Ovary (tissue), 9 donors: ENCODE data around the gene KRTAP5-1. TPM values are rescaled to one million over a fixed set of nuclear protein-coding genes. Genes with fewer than 3 reads are reported as not detected.
"Not testable (repeated sequence)": the region's sequence is repeated elsewhere in the genome, so short reads cannot be mapped to it uniquely, and the experiment has no call there.

Experiments used
- DNase-seq, 5 donors: peaks; one replicate each; pipeline ENCODE4 v3.0.0-alpha.2; 2019 to 2020
- H3K27ac ChIP-seq, 2 donors: fragments of 200-600 bp; one replicate each; pipeline versions ENCODE4 v1.5.1 to v1.8.0; 2019 to 2022
- H3K27me3 ChIP-seq: fragments of 200-600 bp; one replicate; pipeline ENCODE4 v1.8.0; 2022
- H3K36me3 ChIP-seq: fragments of 200-600 bp; sonication (generic); one replicate; pipeline ENCODE4 v1.5.1; 2019
- H3K4me1 ChIP-seq: one replicate; pipeline ENCODE4 v1.8.1; 2013; ENCODE audit warnings: mild to moderate bottlenecking, moderate library complexity; ENCODE audit not compliant: insufficient read depth
- H3K4me3 ChIP-seq: fragments of 200-600 bp; sonication (generic); one replicate; pipeline ENCODE4 v1.5.1; 2017
- H3K9me3 ChIP-seq, 2 donors: fragments of 200-600 bp in 1 of 2; sonication (generic) in 1 of 2; one replicate each; pipeline versions ENCODE4 v1.5.1 to v1.8.1; 2013 to 2019; ENCODE audit warnings: mild to moderate bottlenecking in 1 of 2, moderate library complexity in 1 of 2
- EP300 ChIP-seq: sonication (generic); formaldehyde crosslinking; IDR thresholded peaks from one replicate; pipeline ENCODE4 v1.6.1; 2017; ENCODE audit warnings: antibody characterized with exemption
- POLR2A ChIP-seq: fragments of 450-650 bp; IDR thresholded peaks from one replicate; pipeline ENCODE4 v1.6.1; 2017; ENCODE audit warnings: antibody characterized with exemption, mild to moderate bottlenecking, moderate library complexity
- WGBS, 3 donors: extraction: QIAGEN DNeasy Blood & Tissue Kit in 1 of 3; methylation state at CpG; one replicate each; pipeline versions ENCODE4 v1.1.5 to v1.1.7; 2013 to 2017; 5-methylcytosine and 5-hydroxymethylcytosine counted together
- intact Hi-C, 4 donors: fragments of 100-400 bp; cut with DNase I; formaldehyde crosslinking; loops; one replicate each; pipeline versions ENCODE4 v1.11.0 to v1.15.1; 2022 to 2023
- polyA plus RNA-seq, 2 donors: library from polyadenylated mRNA; stranded (reverse); fragments of 200-250 nt in 1 of 2; fragments of 350-450 nt in 1 of 2; fragmentation: Illumina TruSeq in 1 of 2; extraction: RNeasy Lipid Tissue Mini Kit (QIAGEN cat#74804) in 1 of 2; gene quantifications; one replicate each; pipeline ENCODE4 v1.2.3, GENCODE V29; 2013 to 2014
- total RNA-seq, 7 donors: library from RNA; depleted of rRNA in 2 of 7; stranded (reverse); fragments of >200 nt in 2 of 7; fragmentation: NEBNext Ultra II Directional in 3 of 7; extraction: Animal tissue kit (Norgen Biotek cat#: 25700) in 3 of 7; gene quantifications; one replicate each; pipeline versions ENCODE4 v1.1.0 to v1.2.4, GENCODE V29; 2016 to 2023
- TF ChIP-seq, protein P1 (sequence below), 3 donors: fragments of 450-650 bp in 2 of 3; fragments of 200-600 bp in 1 of 3; IDR thresholded peaks; one replicate each; pipeline versions ENCODE4 v1.5.1 to v1.8.0; 2016 to 2022; ENCODE audit warnings: antibody characterized with exemption in 3 of 3, mild to moderate bottlenecking in 1 of 3
- donor health status: DM: no; HTN: no; CAD: no; lungs with moderate emphysema.
- donor health status: DM: no; HTN: no; CAD: no.
- donor health status: Bipolar disorder and iron deficiency.
- donor health status: DM: yes; HTN: yes; CAD: no.
- donor health status: DM: no; HTN: no; CAD: no.
- donor health status: DM: yes; HTN: yes; CAD: no.

Gene KRTAP5-1
- total and polyA plus RNA-seq, 9 donors = not detected

- Histone ChIP-seq H3K4me1 (no peaks in the 10 kb centered on the region), H3K9me3 (no peaks in the 10 kb centered on the region), H3K4me3 (no peak within 1 kb of the TSS), H3K27me3 (no peaks in the 10 kb centered on the region), H3K36me3 (no peaks in the 10 kb centered on the region), H3K27ac (no peak within 1 kb of the TSS)
- 56 to 67% (median 59%) methylated on average over 4 of the region's 4 CpGs for WGBS, 3 donors
- no peak for DNase-seq
- intact Hi-C loops = no loop called here
- TF ChIP-seq, protein P1, sequence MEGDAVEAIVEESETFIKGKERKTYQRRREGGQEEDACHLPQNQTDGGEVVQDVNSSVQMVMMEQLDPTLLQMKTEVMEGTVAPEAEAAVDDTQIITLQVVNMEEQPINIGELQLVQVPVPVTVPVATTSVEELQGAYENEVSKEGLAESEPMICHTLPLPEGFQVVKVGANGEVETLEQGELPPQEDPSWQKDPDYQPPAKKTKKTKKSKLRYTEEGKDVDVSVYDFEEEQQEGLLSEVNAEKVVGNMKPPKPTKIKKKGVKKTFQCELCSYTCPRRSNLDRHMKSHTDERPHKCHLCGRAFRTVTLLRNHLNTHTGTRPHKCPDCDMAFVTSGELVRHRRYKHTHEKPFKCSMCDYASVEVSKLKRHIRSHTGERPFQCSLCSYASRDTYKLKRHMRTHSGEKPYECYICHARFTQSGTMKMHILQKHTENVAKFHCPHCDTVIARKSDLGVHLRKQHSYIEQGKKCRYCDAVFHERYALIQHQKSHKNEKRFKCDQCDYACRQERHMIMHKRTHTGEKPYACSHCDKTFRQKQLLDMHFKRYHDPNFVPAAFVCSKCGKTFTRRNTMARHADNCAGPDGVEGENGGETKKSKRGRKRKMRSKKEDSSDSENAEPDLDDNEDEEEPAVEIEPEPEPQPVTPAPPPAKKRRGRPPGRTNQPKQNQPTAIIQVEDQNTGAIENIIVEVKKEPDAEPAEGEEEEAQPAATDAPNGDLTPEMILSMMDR (IDR thresholded peaks at IDR 0.05) = no peak
- TF ChIP-seq POLR2A = no peak
- TF ChIP-seq EP300 = no peak
Measured at GRCh38 chr11:1608363-1608762, 23.3 kb upstream of the KRTAP5-1 start, which contains the start of gene KRTAP5-3. KRTAP5-3 (minus strand) TSS chr11:1608463; CDS start chr11:1608385, 78 bp downstream.

- WGBS, 3 donors = 0 to 11% (median 6%) methylated on average over 1 to 5 of the region's 5 CpGs
- intact Hi-C loops, H3K27ac ChIP-seq, H3K4me3 ChIP-seq, DNase-seq, H3K27me3 ChIP-seq, H3K4me1 ChIP-seq, H3K36me3 ChIP-seq, H3K9me3 ChIP-seq: not testable (repeated sequence)
Measured at GRCh38 chr11:1607901-1608300, 22.8 kb upstream of the KRTAP5-1 start.

DNA sequence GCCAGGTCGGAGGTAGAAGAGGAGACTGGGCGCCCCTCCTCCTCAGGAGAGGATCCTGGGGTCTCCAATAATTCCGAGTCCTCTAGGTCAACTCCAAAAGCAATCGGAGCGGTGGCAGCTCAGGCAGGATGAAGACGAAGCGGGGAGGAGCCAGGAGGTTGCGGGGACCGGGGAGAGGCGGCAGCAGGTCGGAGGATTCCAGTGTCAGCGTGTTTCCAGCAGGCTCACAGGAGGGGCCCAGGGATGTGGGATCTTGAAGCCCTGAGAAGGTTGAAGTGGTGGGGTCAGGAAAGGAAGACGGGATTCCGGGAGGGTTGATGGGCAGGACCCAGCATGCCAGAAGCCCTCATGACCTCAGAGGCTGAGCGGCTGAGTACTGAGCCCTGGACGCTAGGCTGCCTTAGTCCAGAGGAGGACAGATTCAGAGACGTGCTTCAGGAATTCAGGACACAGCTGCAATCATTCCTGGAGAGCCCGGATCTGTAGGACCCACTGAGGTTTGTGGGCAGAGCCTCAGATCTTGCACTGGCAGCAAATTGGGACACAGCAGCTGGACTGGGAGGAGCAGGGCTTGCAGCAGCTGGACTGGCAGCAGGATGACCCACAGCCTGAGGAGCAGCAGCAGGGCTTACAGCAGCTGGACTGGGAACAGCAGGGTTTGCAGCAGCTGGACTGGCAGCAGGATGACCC lies 22.2 kb upstream of the KRTAP5-1 start:
- H3K4me3 ChIP-seq, H3K27ac ChIP-seq, DNase-seq, H3K4me1 ChIP-seq, H3K9me3 ChIP-seq, H3K27me3 ChIP-seq, intact Hi-C loops, H3K36me3 ChIP-seq: not testable (repeated sequence)
- 21 to 29% (median 28%) methylated on average over 18 of the region's 18 CpGs for WGBS, 3 donors

DNA sequence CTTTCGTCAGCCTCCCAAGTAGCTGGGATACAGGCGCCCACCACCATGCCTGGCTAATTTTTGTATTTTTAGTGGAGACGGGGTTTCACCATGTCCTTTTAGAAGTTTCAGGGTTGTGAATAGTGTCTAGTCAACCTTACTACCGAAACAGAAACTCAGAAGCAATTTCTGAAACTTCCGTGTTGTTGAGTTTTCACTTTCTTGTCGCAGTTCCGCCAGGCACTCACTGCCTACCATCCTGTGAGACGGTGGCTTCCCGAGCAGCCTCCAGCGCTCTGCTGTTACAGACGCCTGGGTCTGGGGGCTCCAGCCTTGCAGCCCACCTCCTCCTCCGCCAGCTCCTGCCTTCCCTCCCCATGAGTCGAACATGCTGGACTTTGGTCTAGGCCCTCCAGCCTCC lies 20.8 kb upstream of the KRTAP5-1 start:
- H3K27ac ChIP-seq, H3K4me3 ChIP-seq, DNase-seq, H3K4me1 ChIP-seq, intact Hi-C loops, H3K36me3 ChIP-seq, H3K9me3 ChIP-seq, H3K27me3 ChIP-seq: not testable (repeated sequence)
- 83 to 89% (median 84%) methylated on average over 13 of the region's 13 CpGs for WGBS, 3 donors

DNA sequence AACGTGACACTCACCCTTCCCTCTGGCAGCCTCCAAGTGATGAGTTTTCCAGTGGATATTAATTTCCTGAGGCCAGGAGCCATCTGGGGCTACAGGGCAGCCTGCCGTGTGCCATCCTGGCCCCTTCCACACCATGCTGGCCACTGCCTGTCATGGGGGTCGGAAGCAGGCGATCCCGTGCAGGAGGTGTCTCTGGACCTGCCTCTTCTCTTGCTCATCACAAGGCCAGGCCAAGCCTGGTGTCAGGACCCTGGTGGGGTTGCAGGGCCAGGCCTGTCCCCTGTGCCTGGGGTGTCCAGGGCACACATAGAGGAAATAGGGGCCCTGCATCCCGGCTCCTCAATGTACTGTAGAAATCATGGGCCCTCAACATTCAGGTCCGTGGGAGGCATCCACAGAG lies 19.6 kb upstream of the KRTAP5-1 start:
- no peaks in the 10 kb centered on the region for H3K36me3 ChIP-seq
- H3K27ac ChIP-seq = no peak overlapping the region
- H3K4me3 ChIP-seq = no peak overlapping the region
- no peaks in the 10 kb centered on the region for H3K4me1 ChIP-seq
- DNase-seq = no peak
- intact Hi-C loops = no loop called here
- no peaks in the 10 kb centered on the region for H3K27me3 ChIP-seq
- no peaks in the 10 kb centered on the region for H3K9me3 ChIP-seq
- no peak for TF ChIP-seq POLR2A
- TF ChIP-seq, protein P1 (IDR thresholded peaks at IDR 0.05) = no peak
- no peak for TF ChIP-seq EP300
- 83 to 87% (median 87%) methylated on average over 7 of the region's 7 CpGs for WGBS, 3 donors

DNA sequence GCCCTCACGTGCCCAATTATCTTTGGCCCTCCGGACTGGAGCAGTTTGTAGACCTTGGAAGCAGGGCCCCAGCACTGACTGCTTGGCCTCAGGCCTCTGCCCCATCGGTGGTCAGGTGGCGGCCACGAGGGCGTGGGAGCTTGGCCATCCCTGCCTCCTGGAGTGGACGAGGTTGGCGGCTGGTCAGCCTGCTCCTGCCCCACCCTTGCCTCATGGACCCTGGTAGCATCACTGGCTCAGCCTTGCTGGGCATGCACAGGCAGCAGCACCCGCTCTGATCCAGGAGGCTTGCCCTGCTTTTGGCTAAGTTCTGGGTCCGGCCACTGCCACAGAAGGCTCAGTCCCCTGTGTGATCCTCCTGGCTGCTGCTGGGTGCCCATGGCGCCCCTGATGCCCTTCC lies 19.1 kb upstream of the KRTAP5-1 start:
- no peaks in the 10 kb centered on the region for H3K4me1 ChIP-seq
- intact Hi-C loops = no loop called here
- TF ChIP-seq POLR2A = no peak
- TF ChIP-seq, protein P1 (IDR thresholded peaks at IDR 0.05) = no peak
- TF ChIP-seq EP300 = no peak
- H3K27ac ChIP-seq = no peak overlapping the region
- 85 to 93% (median 88%) methylated on average over 7 to 11 of the region's 11 CpGs for WGBS, 3 donors
- no peaks in the 10 kb centered on the region for H3K36me3 ChIP-seq
- DNase-seq = no peak
- H3K9me3 ChIP-seq = no peaks in the 10 kb centered on the region
- no peaks in the 10 kb centered on the region for H3K27me3 ChIP-seq
- H3K4me3 ChIP-seq = no peak overlapping the region
